ENCODE measurements around the gene KYNU.
"Not testable (repeated sequence)": the region's sequence is repeated elsewhere in the genome, so short reads cannot be mapped to it uniquely, and the experiment has no call there.

The KYNU gene

GRCh38 chr2:142871396-142871795 is 6.1 kb upstream of the KYNU start:
- DNase-seq (ENCODE audit: low read depth in 2 of 2) = no peak

GRCh38 chr2:142872882-142873724 is 4.4 kb upstream of the KYNU start:
- no peak for DNase-seq (ENCODE audit: low read depth in 2 of 2)

DNA sequence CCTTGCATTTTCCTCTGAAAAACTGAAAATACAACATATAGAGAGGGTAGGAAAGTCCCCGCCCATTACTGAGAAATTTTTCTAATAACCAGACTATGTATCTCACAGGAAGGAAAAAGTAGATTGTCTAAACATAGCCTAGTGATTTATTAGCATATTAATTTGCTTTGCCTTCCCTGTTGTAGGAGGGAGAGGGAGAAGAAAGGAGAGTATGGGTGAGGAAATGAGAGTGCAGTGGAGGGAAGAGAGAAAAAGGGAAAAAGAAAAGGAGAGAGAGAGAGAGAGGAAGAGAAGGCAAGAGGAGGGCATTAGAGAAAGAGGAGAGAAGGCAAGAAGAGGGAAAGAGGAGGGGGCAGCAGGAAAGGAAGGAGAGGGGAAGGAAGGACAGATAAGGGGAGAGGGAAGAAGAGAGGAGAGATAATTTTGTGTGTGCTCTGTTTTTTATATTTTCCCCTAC is 3.6 kb upstream of the KYNU start:
- DNase-seq (ENCODE audit: low read depth in 2 of 2) = no peak

DNA sequence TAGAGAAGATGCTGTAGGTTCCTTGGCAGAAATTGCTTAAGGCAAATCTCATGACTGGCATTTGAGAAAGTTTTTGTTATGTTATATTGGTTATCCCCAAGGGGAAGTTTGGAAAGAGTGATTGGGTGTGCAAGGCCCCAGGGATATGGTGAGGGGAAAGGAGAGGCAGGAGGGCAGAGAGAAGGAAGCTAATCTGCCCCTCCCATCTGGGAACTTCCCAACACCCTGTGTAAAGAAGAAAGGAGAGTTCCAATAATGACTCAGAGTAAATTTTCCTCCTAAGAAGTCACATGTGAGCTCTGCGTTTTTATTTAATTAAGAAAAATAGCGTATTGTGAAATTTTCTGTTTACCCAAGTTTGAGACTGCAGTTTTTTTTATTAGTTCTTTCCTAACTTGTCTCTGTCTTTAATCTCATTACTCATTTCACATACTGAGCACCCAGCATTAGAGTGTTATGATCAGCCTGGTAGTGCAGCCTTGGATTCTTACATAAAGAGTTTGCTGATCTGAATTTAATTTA is 3.1 kb upstream of the KYNU start:
- DNase-seq (ENCODE audit: low read depth in 2 of 2) = no peak

GRCh38 chr2:142875010-142875409 is 2.5 kb upstream of the KYNU start:
- no peak for DNase-seq (ENCODE audit: low read depth in 2 of 2)

DNA sequence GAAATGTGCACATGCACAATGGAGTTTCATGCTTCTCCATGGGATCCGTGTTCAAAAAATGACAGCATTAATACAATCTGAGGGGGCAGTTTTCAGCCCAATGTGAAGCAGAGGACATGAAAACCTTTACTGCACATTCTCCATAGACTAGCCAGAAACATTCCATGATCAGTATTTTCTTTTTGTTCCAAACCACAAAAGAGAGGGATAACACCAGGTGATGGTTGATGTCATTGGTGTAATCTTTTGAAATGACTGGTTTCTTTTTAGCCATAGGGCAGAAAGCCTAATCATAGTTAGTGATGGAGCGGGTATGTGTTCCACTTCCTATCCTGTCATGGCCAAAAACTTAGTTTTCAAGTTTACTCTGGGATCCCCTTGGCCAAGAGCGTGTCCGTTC is 1.8 kb upstream of the KYNU start:
- no peak for DNase-seq (ENCODE audit: low read depth in 2 of 2)

DNA sequence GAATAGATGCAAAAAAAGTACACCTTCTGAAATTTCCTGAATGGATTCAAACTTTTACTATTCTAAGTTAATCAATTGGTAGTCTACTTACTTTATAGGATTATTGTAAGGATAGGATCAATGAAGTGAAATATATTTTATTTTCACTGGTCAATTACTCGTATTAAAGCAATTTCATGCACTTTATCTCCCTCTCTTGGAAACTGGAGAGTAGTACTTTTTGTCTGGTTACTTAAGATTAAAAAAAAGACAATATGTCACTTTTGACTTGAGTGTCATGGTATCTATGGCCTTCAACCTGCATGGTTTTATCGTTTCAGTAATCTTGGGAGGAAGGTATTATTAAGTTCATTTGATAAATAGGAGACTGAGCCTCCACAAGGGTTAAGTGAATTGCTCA is 1.0 kb upstream of the KYNU start:
- no peak for DNase-seq (ENCODE audit: low read depth in 2 of 2)

DNA sequence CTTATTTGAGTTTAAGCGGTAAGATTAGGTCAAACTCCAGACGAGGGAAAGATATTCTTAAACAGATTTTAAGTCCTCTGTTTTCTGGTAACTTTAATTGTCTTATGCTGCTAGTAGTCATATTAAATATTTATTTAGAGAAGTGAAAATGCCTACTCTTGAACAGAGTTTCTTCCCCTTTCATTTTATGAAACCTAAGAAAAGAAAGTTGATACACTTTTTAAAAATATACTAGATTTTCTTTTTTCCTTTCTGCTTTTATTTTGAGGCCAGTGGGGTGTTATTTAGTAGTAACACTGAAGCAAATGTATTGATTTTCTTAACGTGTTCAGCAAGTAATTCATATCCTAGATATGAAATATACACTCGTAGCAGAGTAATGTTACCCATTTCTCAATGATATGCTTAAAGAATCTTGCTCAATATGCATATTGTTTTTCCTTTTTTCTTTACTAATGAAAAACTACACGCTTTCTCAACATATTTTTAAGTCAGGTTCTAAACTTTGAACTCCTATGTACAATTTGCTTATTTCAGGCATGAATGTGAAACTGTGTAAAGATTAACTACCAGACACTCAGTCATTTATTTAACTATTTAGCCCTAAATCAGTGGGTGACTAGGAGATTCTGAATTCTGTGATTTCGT is 691 bp downstream of the KYNU start:
- DNase-seq (ENCODE audit: low read depth in 2 of 2) = no peak

DNA sequence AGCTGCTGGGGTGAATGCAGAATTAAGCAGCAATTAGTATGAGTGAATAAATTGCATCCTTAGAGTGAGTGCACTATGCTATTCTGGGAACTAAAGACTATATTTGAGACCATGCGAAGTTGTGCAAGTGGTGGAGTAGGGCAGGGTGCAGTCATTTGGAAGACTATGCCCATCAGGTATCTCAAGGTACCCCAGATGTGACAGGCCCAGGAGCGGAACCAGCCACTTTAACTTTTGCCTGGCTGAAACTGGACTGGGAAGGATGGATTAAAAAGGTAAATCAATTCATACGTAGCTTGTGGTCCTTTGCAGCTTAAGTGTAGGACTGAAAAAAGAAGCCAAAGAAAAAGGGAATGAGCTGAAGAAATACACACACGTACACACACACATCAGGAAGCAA is 1.7 kb downstream of the KYNU start:
- DNase-seq (ENCODE audit: low read depth in 2 of 2) = no peak

GRCh38 chr2:142880279-142880678 is 2.8 kb downstream of the KYNU start:
- DNase-seq (ENCODE audit: low read depth in 2 of 2) = no peak

- DNase-seq (ENCODE audit: low read depth in 2 of 2) = no peak
These were observed 4.2 kb downstream of the KYNU start for GRCh38 chr2:142881619-142882018.

GRCh38 chr2:142882500-142882899 is 5.0 kb downstream of the KYNU start:
- DNase-seq (ENCODE audit: low read depth in 2 of 2) = not testable (repeated sequence)

GRCh38 chr2:142883526-142883925 is 6.1 kb downstream of the KYNU start:
- no peak for DNase-seq (ENCODE audit: low read depth in 2 of 2)

DNA sequence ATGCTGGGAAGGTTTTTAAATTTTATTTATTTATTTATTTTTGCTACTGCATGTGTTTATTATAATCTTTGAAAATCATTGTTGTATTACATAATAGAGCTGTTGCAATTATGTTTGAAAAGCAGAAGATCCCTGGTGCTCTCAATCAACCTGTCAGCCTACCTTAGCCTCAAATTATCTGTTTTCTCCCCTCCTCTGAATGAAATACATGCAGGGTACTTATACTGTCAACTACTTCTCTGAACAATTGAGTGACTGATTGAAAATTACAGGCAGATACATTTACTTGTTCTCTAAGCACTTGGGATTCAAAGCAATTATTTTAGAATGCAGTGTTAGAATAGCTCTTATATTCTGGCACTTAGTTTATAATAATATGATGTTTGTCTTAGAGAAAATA is 8.1 kb downstream of the KYNU start:
- DNase-seq (ENCODE audit: low read depth in 2 of 2) = no peak

DNA sequence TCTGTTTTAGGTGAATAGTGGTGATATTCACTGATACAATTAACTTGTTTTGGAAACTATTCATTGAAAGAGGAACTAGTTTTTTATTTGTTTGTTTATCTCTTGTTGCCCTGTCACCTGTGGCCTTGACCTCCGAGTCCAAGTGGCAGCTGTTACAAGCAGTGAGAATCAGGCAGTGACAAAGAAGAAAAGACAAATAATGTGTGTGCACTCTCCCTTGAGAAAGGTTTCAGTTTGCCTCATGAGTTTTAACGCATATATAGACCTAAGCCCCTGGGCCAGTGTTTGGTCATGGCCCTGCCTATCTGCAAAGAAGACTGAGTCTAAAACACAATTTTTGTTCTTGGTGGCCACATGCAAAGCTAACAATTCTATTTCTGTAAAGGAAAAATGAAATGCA is 15.3 kb downstream of the KYNU start:
- no peak for DNase-seq (ENCODE audit: low read depth in 2 of 2)

DNA sequence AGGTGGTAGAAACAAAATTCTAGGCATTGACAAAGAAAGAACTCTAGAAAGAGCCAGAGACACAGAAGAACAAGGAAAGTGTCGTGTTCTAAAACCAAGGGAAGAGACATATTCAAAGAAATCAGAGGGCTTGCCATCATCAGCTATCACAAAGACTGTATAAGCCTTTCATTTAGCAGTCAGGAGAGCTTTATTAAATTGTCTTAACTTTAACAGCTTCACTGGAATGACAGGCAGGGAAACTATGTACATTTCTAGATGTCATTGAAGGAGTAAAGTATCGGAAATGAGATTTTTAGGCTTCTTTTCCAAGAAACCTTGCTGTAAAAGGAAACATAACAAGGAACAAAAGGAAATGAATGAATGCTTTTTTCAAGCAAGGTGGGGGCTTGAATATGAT is 15.8 kb downstream of the KYNU start:
- no peak for DNase-seq (ENCODE audit: low read depth in 2 of 2)

GRCh38 chr2:142897807-142898206 is 20.3 kb downstream of the KYNU start:
- DNase-seq (ENCODE audit: low read depth in 2 of 2) = no peak

- not testable (repeated sequence) for DNase-seq (ENCODE audit: low read depth in 2 of 2)
These were observed 22.9 kb downstream of the KYNU start for GRCh38 chr2:142900327-142900726.

DNA sequence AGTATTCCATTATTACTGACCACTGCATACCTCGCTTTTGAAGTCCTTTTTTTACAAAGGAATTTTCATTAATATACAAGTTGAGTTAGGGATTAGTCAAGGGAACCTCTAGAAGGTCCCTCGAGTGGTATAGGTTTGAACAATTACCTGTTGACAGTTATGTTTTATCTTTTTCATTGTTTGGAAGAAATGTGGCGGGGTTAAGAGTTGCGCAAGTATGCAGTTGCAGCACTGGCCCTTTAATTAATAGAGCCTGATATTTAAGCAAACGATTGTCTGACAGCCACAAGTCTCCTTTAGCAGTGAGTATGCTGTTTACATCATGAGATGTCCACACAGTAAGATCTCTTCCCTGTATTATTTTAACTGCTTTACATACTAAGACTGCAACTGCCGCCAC is 24.3 kb downstream of the KYNU start:
- DNase-seq (ENCODE audit: low read depth in 2 of 2) = no peak

- DNase-seq (ENCODE audit: low read depth in 2 of 2) = not testable (repeated sequence)
These were observed 26.3 kb downstream of the KYNU start for GRCh38 chr2:142903726-142904125.

DNA sequence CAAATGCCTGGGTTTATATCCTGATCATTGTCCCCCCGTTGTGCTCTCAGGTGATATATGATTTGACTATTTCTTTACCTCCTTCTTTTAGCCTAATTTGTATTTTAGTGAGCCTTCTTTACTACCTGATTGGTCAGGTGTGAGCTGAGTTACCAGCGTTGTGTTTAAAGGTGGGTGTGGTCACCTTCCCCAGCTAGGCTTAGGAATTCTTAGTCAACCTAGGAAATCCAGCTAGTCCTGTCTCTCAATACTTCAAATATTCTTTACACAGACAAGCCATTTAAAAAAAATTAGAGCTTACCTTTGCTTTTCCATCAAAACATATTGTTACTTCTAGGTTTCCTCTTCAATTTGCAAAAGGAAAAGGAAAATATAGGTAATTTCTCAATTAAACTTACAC is 30.2 kb downstream of the KYNU start:
- no peak for DNase-seq (ENCODE audit: low read depth in 2 of 2)

- no peak for DNase-seq (ENCODE audit: low read depth in 2 of 2)
These were observed 37.2 kb downstream of the KYNU start for GRCh38 chr2:142914507-142915313.
